Body of pancreas (tissue), 4 donors: ENCODE measurements around the gene THBD.

ENCODE experiments used
- POLR2A ChIP-seq, 3 donors: fragments of 450-650 bp; IDR thresholded peaks; one replicate each; pipeline ENCODE4 v1.6.1; 2016; ENCODE audit warnings: antibody characterized with exemption in 3 of 3, mild to moderate bottlenecking in 2 of 3
- TF ChIP-seq, protein P1 (sequence below), 7 experiments: fragments of 450-650 bp in 4 of 7; fragments of 200-600 bp in 3 of 7; sonication (generic) in 3 of 7; IDR thresholded peaks; one replicate each; pipeline ENCODE4 v1.5.1; 2016 to 2019; ENCODE audit warnings: antibody characterized with exemption in 7 of 7

DNA sequence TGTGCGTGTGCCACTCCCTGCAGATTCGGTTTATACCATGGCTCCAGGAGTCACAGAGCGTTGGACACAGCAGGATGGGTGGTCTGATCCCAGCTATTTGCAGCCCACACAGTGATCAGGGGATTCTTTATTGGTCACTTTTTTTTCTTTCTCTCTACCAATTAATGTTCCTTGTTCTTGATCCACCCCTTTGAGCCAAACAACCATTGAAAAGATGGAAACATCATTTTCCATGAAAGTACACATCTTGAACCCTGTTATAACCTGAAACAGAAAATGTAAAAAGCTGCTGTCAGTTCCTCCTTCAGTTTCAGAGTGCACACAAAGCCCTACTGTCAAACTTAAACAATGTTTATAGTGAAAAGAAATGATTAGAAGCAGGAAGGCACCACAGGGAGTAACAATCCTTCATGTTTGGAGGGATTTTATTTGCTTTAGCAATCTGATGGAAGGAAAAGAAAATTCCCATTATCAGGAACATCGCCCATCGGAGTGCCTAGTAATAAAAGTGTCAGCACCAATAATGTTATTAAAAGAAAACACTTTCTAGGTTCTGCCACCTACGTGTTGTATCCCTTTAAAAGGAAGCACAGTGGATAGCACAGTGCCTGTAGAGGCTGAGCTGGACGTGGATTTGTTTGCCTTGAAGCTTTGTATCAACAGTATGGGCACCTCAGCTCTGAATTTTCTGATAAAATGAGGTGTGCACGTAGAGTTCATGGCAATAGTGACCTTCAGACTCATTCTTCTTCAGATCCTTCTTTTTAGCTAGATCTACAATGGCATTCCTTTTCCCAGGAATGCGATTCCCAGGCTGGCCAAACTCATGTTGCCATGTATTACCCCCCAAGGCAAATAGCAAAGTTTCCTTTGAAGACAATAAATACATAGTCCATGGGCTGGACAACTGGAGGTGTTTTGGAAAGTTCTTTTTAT, 16.1 kb upstream of the THBD start:
- TF ChIP-seq, protein P1, sequence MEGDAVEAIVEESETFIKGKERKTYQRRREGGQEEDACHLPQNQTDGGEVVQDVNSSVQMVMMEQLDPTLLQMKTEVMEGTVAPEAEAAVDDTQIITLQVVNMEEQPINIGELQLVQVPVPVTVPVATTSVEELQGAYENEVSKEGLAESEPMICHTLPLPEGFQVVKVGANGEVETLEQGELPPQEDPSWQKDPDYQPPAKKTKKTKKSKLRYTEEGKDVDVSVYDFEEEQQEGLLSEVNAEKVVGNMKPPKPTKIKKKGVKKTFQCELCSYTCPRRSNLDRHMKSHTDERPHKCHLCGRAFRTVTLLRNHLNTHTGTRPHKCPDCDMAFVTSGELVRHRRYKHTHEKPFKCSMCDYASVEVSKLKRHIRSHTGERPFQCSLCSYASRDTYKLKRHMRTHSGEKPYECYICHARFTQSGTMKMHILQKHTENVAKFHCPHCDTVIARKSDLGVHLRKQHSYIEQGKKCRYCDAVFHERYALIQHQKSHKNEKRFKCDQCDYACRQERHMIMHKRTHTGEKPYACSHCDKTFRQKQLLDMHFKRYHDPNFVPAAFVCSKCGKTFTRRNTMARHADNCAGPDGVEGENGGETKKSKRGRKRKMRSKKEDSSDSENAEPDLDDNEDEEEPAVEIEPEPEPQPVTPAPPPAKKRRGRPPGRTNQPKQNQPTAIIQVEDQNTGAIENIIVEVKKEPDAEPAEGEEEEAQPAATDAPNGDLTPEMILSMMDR (IDR thresholded peaks at IDR 0.05), result no peak
- no peak for TF ChIP-seq POLR2A (IDR thresholded peaks at IDR 0.05)
